Retina (tissue), 1 donor: Measurements from ENCODE around the gene RAPGEF1.
A peak's percentile ranks its signal among the peaks of the same experiment; 100 is the strongest.

Source experiments
- DNase-seq: peaks from one replicate; pipeline ENCODE4 v3.0.0-alpha.2; 2016

The RAPGEF1 gene

DNA sequence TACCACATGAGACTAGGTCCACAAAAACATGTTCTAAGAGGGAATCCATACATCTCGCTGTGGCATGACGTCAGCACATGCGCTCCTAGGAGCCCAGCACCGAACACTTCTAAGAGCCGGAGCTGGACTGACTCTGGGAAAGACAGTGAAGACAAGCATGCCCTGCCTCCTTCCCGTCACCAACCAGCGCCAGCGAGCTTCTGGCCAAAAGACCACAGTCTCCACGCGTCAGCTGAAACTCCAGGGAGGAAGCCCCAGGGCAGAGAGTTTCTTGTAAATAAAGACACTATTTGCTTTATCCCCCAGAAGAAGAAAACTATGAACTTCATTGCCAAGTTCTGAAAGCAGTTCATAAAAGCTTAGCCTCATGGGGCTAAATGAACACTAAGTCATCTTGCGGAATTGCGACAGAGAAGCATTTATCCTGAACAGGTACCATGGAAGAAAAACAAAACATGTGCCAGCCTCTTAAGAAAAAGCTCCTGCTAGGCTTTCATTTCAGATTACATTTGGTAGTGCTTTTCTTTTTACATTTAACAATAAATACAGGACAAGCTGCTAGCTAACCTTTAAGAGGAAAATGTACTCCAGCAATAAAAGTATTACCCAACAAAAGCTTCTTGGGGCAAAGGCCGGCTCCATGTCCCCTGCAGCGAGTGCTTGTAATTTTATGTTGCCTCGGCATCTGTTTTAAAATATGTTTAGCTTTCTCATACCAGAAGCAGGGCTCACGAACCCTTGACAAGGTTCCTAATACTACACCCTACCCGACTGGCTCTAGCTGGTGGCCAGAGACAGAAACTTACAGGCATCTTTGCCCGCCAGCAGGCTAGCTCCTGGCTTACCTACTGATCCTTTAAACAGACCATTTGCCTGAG is 98.0 kb downstream of the RAPGEF1 start:
- DNase-seq = no peak

DNA sequence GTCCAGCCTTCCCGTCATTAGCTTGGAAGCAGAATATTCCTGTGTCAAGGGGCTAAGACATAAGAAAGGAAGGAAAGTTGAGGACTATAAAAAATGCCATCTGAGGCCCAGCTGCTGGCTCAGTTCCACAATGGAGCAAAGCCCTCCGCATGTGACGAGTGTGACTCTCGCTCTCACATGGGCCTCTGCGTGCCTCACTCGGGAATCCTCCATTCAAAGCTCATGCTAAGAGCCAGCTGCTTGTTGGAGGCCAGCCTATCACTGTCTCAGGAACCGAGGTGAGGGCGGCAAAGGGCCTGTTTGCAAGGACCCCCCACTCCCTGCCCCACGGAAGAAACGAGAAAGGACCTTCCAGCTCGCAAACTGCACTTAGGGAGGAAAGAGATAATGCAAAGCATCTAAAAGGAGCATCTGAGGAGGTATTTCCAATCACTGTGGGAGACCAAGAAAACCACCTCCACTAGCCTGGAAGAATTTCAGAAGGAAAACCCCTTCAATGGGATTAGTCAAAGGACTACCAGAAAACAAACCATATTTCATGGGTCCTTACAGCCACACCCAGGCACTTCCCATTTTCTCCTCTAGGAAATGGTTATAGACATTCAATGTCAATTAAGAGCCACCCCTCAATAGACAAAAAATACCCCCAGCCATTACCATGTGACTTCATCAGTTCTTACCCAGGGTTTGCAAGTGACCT is 99.3 kb downstream of the RAPGEF1 start:
- no peak for DNase-seq

DNA sequence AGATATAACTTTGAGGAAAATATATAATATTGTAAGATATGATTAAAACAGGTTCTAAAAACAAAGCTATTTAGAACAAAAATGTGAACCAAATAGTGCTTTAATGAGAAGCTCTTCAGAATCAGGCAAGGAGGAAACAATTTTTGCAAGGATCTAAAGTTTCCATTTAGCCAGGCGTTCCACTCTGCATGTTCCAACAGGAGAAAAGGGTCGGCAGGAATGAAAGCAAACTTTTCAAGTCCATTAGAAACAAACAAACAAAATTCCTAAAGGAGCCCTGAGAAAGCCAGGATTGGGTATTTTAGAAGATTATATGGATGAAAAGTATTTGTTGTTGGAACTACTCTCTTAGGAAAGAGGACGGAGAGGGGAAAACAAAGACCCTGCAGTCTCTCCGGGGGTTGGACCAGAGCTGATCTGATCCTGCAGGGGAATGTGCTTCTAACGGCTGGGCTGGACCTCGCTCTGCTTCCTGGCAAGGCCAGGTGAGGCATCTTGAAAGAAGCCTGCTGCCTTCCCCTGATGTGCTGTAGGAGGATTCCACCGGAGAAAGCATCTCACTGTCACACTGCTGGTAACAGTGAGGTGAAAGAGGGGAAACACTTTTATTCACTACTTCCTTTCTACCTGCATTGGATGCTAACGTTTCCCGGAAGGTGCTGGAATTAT is 100.0 kb downstream of the RAPGEF1 start:
- DNase-seq = no peak

DNA sequence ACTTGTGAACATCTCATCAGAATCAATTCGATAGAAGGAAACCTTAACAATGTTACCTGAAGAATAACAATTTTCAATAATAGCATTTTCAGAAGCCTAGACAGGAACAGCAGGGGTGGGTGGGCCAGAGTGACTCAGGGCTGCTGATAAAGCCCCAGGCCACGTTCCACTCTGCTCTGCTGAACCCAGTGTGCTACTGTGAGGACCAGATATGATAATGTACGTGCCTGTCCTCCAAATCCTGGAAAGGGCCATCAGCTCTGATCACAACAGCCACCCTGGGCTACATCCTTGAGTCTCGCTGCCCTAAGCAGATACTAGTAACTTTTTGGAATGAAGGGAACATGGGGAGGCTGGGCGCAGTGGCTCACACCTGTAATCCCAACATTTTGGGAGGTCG is 103.3 kb downstream of the RAPGEF1 start:
- DNase-seq = no peak

DNA sequence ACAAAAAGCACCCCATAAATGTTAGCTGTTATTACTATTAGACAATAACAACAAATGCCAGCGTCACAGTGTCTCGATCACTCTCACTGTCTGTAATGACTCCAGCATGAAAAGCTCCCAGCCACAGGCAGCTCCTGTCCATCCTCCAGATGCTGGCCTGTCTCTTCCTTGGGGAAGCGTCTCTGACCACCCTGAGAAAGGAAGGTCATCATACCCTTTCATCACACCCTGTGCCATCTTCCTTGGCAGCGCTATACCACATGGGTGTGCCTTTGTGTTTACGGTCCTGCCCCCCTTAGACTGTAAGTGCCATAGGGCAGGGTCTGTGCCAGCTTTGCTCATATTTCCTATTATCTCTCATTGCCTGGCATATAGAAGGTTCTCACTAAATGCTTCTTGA is 104.0 kb downstream of the RAPGEF1 start:
- DNase-seq = no peak

DNA sequence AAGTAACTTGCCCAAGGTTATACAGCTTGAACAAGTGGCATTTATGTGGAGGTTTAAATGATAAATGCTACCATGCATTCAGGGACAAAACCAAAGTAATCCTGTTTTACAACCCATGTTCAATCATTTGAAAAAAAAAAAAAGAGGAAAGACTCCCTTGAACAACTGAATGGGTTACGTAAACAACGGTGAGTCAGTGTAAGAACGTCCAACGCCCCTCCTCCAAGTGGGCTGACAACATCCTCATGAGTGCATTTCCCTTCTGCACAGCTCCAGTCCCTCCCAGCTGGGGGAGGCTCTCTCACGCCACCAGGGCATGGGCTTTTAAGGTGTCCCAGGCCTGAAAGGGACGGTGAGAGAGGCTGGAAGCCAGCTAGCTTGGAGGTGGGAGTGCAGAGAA is 104.6 kb downstream of the RAPGEF1 start:
- DNase-seq = no peak

DNA sequence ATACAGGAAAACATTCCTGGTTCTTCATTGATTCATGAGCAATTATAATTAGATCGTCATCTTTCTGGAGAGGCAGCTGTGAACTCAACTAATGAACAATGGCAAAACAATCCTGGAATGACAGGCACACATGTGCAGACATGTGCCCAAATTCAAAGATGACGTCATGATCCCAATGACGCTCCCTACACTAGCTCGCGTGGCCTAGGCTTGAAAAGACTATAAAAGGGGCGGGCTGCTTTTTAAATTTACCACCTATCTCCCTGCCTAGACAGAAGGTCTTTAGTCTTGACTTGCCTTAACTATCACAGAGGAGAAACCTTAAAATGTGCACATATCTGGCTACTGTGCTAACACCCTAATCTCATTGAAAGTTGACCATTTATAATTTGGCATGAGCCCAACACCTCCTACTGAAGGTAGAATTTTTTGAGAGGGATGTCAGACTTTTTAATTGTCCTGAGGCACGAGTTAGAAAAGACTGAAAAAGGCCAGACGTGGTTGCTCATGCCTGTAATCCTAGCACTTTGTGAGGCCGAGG is 106.3 kb downstream of the RAPGEF1 start:
- DNase-seq = peak; percentile 55

DNA sequence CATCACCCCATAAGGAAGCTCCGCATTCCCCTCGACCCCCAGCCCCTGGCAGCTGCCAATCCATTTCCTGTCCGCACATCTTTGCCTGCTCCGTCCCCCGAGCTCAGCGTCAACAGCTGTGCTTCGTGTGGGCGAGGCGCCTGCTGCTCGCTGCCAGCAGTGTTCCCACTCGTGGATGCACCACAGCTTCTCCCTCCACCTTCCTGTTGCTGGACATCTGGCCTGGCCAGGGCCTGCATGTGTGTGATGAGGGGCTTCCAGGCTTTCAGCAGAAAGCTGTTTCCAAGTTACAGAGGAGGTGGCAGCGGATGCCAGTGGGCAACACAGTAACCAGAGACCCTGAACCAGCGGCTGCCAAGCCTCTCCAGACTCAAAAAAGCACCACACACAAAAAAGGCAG is 108.6 kb downstream of the RAPGEF1 start:
- no peak for DNase-seq

DNA sequence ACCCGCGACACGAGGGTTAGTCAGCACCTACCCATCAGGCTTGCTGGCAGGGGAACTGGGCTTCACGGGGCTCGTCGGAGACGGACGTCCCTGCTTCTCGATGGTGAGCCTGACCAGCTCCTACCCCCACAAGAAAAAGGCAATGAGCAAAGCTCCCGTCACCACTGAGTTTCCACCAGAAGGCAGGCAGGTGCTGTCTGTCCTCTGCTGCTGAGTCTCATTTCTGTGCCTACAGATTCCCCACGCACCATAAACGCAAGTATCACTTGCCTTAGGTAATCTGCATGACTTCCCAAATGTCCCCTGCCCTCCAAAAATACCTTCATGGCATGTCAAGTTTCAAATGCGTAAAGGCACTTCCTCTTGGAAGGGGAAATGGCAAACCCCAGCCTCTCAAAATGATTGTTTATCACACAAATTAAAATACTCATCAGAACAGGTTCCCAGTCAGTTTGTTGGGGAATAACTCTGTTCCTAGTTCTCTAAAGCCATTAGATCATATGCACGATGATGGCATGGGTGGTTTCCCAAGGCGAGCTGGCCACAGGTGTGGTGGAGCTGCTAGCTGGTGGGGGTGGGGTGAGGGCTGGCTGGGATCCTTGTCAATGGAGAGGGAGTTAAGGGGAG is 109.6 kb downstream of the RAPGEF1 start:
- no peak for DNase-seq

DNA sequence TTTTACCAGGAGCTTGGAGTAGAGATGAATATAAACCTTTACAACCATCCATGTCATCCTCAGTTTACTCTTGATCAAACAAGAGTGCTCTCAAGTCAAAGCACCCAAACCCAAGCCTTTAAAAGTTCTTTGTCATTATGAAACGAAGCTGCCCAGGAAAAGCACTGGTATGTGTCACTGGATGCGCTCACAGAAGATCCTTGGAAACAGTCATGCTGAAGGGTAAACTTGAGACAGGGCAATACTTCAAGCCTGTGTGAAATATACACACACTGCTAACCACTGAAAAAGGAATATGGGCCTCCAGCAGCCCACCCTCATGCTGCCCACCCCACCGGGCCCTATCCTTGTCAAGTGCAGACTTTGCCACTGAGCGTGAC is 110.1 kb downstream of the RAPGEF1 start:
- no peak for DNase-seq

DNA sequence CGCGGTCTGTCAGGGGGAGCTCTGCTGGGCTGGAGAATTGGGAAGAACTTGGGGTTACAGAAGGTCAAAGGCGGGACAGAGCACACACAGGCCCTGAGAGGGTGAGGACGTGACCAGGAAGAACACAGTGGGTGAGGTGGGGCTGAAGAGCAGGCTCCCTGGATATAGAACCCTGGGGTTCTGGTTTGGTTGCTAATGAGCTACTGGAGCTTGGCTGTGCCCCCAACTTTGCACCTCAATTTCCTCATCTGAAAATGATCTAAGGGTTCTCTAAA is 110.7 kb downstream of the RAPGEF1 start:
- DNase-seq = no peak

DNA sequence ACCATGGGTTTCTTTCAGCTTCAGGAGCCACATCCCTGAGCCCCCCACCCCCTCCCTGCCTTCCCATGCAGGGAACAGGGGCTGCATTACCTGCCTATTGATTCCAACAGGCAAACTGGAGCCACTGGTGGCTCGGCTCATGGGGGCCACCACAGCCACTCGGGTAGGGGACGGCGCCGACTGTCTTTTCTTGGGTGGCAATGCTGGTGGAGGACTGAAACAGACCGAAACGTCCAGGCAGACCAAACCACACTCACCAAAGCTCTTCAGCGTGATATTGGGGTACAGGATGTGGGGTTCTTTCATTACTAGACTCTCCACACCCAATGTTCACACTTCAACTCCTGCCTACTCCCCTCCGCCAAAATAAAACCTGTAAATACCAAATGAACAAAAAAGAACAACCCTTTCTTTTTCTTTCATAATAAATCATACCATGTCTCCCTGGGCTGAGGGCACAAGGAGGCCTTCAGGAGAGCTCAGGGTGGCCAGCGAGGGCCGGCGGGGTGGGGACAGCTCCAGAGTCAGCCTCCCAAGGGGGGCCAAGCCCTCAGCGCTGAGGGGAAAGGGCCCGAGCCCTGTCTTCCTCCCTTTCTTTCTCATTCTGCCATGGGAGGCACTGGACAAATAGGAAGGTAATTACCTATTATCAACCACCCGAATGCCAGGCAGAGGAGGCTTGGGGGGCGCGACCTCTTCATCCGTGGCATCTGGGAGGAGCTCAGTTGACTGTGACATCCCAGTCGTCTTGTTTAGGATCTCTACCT is 111.2 kb downstream of the RAPGEF1 start:
- no peak for DNase-seq

DNA sequence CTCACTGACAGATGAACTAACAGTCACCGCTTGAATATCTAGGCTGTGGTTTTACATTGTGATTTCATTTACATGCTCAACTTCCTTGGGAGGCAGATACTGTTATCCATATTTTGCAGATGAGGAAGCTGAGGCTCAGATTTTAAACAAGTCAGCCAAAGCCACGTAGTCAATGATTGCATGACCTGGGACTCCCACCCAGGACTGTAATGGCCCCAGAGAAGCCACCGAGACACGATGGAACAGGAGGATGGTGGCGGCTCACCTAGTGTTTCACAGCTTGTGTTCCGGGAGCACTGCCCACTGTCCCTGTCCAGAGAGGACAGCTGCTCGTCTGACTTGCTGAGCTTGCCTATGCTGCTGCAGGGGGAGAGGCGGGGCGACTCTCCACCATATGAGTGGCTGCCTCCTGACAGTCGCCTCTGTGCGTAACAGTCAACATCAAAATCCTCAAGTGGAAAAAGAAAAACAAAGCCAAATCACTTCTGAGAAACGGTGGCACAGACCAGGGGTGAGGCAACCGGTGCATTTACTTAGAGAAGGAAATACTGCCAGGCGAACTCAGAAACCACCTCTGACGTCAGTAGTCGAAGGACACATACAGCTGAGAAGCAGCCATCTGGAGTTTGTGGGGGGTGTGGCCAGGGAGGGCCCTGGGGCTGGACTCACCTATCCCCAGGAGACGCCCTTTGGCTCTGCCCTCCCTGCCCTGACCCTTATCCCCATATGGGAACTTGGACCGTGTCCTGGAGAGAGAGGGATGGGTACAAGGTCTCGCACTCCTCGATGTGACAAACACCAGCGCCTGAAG is 112.0 kb downstream of the RAPGEF1 start:
- DNase-seq = peak; percentile 38

DNA sequence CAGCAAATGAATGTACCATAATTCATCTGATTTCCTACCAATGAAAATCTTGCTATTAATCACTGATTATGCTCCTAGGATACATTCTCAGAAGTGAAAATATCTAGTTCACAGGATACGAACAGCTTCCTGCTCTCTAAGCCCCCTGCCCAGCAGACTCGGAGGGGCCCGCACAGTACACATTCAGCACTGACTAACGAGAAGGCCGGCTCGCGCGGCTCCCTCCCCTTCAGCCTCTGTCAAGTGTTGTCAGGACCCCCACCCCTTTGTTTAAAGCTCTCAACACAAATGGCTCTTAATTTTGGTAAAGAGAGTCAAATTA is 112.6 kb downstream of the RAPGEF1 start:
- no peak for DNase-seq

DNA sequence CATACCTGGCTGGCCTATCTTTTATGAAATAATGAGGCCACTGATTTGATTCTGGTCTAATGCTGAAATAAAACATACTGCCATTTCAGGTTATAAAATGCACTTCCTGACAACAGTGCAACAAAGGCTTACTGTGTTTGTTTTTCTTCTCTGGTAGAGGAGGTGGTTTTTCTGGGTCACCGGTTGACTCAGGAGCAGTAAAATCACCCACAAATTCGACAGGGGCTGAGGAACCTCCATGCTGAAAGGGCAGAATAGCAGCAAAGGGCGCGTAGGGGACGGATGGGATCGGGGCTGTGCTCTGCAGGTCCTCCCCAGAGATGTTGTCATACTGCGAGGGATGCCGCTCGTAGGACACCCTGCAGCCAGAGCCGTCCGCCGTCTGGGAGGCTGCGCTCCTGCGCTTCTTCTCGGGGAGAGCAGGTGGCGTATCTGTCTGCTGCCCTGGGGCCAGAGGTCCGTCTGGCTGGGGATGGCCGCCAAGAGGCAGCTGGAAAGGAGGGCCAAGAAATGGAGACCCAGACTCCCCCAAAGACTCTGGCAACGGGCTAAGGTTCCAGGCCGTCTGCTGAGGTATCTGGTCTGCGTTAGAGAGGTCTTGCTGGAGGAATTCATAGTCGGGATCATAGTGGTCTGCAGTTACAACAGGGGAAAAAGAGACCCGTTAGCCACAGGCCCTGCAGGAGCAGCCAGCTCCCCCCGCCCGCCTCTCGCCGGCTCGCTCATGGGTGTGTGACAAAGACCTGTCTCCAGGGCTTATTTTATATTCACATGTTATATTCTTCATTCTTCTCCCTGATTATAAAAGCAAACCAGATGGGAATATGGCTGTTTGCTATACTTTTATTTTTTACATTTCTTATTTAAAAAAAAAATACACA is 113.8 kb downstream of the RAPGEF1 start:
- peak; percentile 65 for DNase-seq

DNA sequence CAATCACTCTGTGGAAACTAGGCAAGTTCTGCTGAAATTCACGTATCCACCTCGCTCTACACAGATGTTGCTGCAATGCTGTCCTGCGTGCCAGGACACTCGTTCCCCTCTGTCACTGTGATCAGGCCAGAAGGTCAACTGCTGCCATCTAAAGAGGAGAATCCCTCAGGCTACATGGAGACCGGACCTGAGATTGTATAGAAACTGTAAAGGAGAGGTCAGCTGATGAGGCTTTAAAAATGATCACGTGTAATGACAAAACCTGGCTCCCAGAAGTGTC is 114.4 kb downstream of the RAPGEF1 start:
- no peak for DNase-seq

DNA sequence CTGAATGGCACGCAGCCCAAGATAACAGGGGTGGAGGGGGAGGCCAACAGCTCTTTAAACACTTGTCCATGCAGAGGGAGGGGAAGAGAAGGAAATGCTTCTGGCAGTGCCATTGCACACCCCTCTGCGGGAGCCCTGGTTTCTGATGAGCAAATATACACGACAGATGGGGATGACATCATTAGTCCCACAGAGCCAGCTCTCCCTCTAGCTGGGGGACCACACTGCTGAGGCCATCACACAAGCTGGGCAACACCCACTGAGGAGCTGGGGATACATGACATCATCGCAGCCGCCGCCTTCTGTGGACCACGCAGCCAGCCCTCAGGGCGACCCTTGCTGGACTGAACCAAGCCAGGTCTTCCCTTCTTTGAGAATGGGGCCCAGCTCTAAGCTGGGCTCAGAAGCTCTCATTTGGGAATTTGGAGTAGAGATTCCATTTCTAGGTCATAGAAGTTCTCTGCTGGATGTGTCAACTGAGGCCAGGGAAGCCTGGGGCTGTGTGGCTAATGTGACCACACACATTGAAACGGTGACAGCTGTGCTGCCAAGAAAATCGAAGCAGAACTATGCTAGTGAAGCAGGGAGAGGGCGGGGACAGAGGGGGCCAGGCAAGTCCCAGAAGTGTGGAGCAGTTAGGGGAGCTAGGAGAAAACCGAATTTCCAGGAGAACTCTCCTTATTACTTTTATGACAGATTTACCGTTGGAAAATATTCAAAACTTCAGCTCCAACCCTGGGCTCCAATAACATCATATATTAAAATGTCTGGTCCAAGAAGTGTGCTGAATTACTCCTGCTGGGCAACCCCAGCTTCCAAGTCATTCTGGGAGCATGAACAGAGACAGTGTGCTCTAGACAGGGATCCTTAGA is 115.0 kb downstream of the RAPGEF1 start:
- DNase-seq = peak; percentile 84

DNA sequence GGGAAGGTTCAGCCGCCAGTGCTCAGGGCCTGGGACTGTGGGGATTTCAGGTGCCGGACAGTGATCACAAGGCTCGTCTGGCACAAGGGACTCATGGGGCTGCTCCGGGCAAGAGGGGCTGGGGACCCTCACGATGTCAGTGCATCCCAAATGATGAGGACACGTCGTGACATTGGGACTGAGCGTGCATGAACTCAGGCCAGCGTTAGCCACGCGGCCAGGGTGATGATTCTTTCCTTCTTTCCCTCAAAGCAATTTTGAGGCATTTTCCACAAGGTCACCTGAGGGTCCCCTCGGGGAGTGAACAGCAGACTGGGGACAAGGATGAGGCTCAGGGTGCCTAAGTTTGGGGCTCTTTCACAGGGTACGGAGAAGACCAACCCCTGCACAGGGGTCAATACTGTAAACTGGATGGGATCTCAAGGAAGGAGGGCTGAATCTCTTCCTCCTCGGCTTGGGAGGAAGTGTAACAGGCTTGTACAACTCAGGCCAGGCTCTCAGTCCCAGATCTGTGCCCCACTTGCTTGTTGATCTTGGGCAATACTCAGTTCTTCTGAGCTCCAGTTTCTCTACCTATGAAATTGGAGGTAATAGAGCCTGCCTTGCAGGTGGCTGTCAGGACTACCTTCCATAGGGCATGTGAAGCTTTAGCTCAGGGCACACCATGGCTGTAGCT is 116.1 kb downstream of the RAPGEF1 start:
- no peak for DNase-seq

DNA sequence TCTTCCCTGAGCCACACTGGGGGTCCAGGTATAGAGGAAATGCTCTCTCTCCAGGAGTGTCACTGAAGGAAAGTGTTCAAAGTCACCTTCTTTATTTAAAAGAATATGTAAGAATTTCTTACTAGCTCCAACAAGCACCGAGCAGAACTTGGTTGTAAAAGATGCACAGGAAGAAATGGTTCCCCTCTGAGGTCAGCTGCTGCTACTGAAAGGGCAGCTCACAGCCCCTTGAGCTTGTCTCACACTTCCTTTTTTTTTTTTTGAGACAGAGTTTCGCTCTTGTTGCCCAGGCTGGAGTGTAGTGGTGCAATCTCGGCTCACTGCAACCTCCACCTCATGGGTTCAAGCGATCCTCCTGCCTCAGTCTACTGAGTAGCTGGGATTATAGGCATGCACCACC is 117.4 kb downstream of the RAPGEF1 start:
- DNase-seq = no peak
